AG10803 (cell line): ENCODE measurements around the gene SLF2.
"Not testable (repeated sequence)": the region's sequence is repeated elsewhere in the genome, so short reads cannot be mapped to it uniquely, and the experiment has no call there.

Experiments
- DNase-seq: peaks from one replicate; pipeline ENCODE4 v3.0.0; 2010; ENCODE audit warnings: low read depth
- H3K4me3 ChIP-seq: 2 replicates; pipeline ENCODE4 v1.5.1; 2011; ENCODE audit warnings: mild to moderate bottlenecking, low read length, control low read depth
- CTCF ChIP-seq: conservative IDR thresholded peaks from 2 replicates; pipeline ENCODE4 v1.5.1; 2011; ENCODE audit warnings: mild to moderate bottlenecking, low read length, control low read depth, inconsistent platforms

Gene SLF2

GRCh38 chr10:100879741-100880360, 32.9 kb upstream of the SLF2 start:
- DNase-seq = no peak
- TF ChIP-seq CTCF = no peak
- no peak overlapping the region for H3K4me3 ChIP-seq

- TF ChIP-seq CTCF = no peak
- H3K4me3 ChIP-seq = no peak overlapping the region
- DNase-seq = no peak
Measured at GRCh38 chr10:100881556-100882213, 31.1 kb upstream of the SLF2 start.

- TF ChIP-seq CTCF = no peak
- H3K4me3 ChIP-seq = no peak overlapping the region
- DNase-seq = no peak
Measured at GRCh38 chr10:100882252-100882651, 30.5 kb upstream of the SLF2 start.

GRCh38 chr10:100882671-100883311, 30.0 kb upstream of the SLF2 start:
- DNase-seq = peak; percentile 57
- no peak for TF ChIP-seq CTCF
- no peak overlapping the region for H3K4me3 ChIP-seq

GRCh38 chr10:100883312-100883821, 29.4 kb upstream of the SLF2 start:
- no peak overlapping the region for H3K4me3 ChIP-seq
- DNase-seq = no peak
- TF ChIP-seq CTCF = no peak

GRCh38 chr10:100885611-100886010, 27.2 kb upstream of the SLF2 start:
- not testable (repeated sequence) for DNase-seq, H3K4me3 ChIP-seq

GRCh38 chr10:100886091-100886490, 26.7 kb upstream of the SLF2 start:
- no peak overlapping the region for H3K4me3 ChIP-seq
- DNase-seq = no peak
- no peak for TF ChIP-seq CTCF
